Femur (tissue), 1 donor: ENCODE results near the gene ZNF366.
A peak's percentile ranks its signal among the peaks of the same experiment; 100 is the strongest.

ENCODE experiments used
- DNase-seq: peaks from one replicate; pipeline ENCODE4 v3.0.0-alpha.2; 2017

Gene ZNF366

DNA sequence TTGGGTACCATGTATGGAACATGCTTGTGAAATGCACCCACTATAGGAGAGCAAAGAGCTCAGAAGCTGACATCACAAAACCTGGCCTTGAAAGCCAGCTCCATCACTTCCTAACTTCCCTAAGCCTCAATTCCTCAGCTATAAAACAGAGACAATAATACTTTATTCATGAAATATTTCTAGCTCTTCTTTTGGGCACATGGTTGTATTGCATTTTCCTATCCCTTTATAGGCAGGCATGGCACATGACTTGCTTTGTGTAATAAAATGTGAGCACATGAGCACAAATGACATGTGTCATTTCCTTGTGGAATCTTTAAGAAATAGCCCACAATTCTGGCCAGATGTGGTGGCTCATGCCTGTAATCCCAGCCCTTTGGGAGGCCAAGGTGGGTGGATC, 18.5 kb downstream of the ZNF366 start:
- DNase-seq = no peak

DNA sequence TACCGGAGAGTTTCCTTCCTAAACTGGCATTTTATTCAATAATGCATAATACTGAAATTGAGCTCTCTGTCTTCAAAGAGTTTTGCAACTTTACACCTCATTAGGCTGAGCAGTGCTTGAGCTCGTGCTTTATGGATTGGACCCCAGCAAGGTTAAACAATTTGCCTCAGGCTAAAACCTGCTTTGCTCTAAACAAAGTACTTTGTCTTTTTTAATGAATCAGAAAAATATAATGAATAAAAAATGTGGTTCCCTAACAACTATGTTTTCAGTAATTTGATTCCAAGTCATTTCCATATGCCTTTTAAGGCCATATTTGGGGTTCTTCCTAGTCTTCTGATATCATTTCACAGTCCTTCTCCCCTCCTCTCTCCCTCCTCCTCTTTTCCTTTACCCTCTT, 20.0 kb downstream of the ZNF366 start:
- no peak for DNase-seq

DNA sequence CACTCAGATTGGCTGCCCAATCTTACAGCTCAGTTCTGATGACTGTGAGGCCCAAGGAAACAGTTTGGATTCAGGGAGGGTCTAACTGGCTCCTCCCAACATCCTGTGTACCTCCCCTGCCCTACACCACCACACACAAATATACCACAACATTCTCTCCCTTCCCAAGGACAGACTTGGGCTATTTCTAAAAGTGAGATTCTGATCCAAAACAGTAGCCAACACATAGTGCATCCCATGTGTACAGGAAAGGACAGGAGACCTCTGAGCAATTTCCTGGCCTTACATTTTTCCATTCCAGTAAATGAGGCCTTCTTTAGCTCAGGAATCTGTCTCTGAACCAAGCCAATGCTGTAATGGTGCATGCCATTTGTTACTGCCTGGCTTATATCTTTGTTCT, 20.8 kb downstream of the ZNF366 start:
- no peak for DNase-seq

DNA sequence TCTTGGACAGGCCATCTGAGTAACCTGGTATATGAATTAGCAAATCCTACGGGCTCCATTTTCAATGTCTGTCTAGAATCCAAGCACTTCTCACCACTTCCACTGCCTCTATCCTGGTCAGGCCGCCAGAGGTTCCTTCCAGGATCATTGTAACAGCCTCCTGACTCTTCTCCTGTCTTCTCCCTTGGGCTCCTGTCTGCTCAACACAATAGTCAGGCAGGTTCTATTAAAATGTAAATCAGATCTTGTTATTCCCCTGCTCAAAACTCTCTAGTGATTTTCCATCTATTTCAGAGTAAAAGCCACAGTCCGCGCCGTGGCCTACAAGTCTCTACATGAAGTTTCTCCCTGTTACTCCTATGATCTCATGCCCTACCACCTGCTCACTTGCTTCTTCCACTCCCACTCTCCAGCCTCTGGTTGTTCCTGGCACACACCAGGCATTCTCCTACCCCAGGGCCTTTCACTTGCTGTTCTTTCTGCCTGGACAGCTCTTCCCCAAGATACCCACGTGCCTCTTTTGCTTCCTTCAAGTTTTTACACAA, 21.7 kb downstream of the ZNF366 start:
- peak; percentile 54 for DNase-seq

DNA sequence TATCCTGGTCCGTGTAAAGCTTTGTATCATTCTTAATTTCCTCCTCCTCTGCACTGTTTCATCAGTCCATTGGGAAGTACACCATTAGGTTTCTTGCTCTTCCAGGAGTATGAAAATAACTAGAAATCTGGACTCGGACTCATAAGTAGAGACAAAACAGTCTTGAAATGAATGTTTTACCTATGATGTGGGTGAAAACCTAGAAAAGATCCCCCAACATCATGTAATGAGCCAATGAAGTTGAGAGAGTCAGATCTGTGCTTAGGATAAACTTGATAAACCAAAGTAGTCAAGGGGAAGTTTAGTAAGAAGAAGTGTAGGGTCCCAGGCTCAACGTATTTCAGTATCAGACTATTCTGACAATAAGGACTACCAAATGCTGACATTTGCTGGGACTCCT, 25.2 kb downstream of the ZNF366 start:
- DNase-seq = no peak

DNA sequence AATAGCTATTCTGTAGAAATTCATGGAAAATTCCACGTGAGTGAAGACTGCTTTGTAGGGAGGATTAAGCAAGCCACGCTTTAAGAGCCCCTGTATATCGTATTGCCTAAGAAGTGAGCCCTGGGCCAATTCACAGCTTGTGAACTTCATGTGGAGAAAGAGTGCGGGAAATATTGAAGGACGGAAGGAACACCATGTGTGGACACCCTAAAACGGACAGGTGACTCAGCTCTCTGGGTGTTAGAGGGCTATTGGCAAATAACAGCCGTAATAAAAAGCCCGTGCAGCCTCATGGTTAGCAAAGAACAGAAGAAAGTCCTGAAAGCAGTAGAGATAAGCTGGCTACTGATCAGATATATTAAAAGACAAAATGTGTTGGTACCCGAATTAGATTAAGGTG, 26.4 kb downstream of the ZNF366 start:
- DNase-seq = no peak

DNA sequence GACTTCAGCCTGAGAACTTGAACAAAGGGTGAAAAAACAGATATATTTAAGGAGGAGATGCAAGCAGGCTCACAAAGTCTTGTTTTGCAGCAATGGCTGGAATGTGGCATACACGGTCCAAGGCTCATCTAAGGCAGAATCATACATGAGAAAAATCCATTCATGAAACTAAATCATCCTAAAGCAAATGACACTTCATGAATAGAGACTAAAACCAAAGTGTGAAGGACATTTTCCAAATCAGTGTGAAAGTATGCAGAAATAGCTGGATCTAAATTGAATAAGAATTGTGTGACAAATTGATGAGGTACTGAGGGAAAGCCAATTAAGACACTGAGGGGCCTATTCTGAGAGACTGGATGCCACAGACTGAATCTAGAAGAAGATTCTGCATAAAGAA, 27.3 kb downstream of the ZNF366 start:
- no peak for DNase-seq

DNA sequence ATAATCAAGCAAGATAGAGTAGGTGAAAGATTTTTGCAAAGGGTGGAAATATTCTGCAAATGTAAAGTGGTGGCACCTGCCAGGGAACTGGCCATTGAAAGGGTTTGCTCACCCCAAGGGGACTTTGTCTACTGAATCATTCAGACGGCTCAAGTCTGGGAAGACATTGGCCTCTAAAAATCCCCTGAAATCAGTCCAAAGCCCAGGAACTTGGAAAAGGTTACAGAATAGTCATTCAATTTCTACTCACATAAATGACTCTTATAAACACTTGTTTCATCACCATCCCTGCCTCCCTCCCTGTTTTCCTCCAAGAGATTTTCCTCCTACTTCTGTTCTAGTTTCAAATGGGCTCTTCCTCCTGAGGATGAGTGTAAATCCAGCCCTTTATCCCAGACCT, 28.5 kb downstream of the ZNF366 start:
- DNase-seq = peak; percentile 41

DNA sequence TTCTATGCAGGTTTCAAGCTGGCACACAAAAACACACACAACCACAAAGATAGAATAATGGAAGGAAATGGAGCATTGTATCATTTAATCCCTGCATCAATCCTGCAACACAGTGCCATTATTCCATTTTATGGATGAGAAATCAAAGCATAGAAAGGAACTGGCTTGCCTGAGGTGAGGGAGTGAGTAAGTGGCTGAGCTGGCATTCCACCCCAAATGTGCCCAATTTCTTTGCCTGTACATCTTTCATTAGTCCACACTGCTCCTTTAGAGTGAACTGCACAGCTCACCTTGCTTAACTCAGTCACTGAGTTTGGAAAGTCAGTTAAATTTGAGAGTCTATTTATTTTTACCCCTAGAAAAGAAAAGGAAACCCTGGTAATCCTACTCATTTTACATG, 28.9 kb downstream of the ZNF366 start:
- no peak for DNase-seq

DNA sequence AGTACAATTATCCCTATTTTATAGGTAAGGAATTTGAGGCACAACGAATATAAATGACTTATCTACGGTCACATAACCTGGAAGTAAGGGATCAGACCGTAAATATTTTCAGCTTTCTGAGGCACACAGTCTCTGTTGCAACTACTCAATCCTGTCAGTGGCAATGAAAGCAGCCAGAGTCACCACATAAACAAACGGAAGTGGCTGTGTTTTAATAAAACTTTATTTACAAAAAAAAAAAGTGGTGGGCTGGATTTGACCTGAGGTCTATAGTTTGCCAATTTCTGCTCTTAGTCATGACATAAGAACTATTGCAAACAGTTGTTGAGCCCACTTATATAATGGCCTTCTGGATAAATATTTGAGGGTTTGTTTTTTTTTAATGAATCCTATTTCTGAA, 29.6 kb downstream of the ZNF366 start:
- DNase-seq = no peak

DNA sequence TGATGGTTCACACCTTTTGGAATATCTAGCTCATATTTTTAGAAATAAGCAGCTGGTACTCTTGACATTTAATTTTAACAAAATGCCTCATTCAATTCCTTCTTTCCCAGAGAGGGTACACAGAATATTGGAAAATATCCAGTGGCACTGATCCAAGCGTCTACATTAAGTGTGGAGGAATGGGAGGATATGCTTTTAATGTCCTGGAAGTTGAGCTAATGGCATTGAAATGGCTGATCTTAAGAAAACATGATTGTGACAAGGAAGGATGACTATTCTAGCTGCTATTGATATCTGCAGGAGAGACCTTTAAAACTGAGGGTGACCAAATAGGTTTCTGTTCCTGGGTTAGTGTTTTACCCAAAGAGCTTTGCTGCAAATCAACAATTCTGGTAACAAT, 30.0 kb downstream of the ZNF366 start:
- DNase-seq = no peak

DNA sequence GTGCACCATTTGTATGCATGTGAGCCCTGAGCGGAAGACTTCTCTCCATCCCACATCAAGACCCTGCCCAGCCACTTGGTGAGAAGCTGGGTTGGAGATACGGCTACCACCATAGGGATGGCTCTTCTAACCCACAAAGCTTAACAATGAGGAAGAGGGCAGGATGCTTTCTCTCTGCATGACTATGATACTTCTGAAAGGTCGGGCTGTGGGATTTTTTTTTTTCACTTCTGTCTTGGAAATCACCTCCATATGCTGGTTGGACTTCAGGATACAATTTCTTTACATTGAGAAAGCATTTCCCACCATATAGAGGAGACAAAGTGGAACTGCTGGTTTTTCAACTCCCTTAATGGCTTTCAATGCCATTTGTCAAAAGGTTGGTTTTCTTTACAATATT, 30.5 kb downstream of the ZNF366 start:
- no peak for DNase-seq

DNA sequence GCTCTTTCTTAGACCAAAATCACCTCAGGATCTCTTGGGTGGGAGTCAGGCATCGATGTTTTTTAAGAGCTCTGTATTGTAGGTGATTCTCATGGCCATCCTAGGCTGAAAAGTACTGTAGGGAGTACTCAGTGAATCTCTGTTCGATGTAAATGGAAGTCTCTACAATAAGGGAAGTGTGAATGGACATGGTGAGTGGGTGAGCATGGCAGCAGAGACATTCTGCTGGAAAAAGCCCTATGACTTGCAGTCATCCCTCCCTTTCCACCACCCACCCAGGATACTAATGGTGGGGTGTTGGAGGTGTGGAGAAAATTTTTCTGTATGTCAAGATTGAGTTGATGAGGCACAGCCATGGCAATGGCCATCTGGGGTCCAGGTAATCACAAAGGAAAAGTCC, 30.9 kb downstream of the ZNF366 start:
- DNase-seq = no peak

DNA sequence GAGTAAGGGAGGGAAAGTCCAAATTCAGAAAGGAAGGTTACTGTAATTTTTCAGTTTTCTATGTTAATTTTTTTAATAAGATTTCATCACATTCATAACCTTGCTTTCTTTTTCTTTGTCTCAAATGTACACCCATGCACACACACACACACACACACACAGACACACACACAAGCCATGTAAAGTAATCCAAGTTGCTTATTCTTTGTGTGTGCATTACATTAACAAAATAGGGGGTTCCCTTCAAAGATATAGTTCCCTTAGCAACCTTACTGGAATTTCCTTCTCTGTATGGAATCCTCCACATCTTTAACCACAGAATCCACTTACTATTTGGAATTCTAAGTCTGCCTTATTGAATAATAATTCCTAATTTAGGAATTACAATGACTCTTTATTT, 32.7 kb downstream of the ZNF366 start:
- no peak for DNase-seq

DNA sequence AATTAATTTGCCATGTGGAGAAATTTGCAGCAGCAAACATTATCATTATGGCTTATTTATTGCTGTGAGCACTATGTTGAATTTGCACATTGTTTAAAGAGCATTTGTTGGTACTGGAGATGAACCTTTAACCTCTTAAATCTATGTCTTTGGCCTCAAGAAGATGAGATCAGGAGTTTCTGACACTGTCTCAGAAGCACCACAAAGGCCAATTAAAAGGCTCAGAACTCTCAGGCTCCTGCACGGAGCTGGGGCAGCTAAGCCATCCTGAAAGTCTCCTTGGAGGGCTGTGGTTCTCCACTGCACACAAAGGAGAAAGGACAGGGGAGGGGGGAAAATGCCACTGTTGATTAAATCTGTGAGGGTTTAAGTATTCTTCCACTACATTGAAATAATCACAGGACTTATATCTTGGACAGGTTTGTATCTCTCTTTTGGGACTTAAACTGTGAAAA, 33.1 kb downstream of the ZNF366 start:
- DNase-seq = no peak

DNA sequence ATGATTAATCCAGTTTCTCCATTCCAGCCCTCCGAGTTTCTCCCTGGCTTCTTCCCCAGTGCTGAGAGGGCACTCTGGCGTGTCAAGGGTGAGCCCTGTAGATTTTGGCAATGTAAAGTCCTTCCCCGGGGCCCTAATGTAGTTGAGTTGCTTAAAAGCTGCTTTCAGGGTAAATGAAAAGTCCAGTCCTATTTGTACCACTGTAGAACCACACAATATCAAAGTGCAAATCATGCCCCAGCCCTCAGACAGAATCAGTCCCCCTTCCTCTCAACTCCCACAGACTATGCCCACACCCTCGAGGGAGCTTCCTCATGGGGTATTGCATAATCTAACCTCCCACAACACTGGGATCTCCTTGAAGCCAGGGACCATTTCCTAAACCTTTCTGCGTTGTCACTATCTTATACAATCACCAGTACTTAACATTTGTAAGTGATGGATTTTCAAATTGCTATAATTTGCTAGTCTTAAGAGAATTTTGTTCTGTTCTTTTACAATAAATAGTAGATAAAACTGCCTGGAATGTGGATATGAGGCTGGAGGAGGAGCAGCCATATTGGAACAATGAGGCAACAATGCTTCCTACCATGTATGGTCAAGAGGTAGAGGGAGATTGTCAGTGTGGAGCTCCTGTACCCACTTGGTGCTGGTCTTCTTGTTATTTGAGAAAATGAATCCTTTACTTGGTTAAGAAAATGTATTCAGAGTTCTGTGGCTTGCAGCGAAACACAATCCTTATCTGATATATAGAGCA, 34.4 kb downstream of the ZNF366 start:
- no peak for DNase-seq

DNA sequence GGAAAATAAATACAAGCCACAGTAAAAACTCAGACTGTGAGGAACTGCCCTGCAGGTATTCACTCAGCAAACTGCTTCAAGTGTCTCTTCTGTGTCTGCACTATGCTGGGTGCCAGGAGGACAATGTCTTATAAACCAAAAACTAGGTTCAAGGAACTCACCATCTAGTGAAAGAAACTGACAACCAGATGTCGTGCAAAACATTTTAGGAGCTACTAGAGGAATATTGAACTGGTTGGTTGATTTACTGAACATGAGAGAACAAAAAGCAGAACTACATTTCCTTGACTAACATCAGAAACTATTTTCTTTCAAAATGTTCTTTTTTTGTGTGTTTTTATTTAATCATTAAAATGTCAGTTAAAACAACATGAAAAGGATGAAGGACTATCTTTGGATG, 35.2 kb downstream of the ZNF366 start:
- no peak for DNase-seq

DNA sequence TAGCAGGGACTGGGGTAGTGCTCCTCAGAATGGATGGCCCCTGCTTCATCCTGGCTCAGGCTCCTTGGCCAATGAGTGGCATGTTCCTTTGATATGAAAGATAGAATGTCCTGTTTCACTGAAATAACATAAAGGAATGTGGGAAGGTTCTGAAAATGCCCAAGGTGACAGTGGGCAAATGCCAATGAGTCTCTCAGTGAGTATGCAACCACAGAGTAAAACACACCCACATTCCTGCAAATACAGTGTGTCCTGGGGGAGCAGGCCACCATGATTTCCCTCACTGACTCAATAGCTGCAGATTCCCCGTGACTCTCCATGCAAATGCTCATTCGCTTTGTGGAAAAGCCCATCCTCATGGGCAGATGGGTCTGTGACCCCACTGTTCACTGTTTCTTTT, 36.4 kb downstream of the ZNF366 start:
- DNase-seq = no peak

DNA sequence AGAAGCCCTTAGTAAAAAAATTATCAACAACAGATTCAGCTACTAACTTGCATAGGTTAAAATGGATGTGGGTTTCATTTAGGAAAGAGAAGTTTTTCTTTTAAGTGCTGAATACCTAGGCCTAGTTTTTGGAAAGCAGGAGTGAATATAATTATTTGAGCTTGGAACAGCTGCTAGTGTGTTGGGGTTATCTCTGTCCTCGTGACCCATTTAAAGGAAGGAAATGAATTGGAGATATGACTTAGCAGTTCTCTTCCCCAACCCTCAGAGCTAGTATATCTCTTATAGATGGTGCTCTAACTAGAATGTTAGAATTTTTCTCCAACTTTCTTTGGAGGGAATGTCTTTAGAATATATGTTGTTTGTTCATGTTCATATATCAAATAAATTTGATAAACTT, 38.6 kb downstream of the ZNF366 start:
- DNase-seq = no peak

DNA sequence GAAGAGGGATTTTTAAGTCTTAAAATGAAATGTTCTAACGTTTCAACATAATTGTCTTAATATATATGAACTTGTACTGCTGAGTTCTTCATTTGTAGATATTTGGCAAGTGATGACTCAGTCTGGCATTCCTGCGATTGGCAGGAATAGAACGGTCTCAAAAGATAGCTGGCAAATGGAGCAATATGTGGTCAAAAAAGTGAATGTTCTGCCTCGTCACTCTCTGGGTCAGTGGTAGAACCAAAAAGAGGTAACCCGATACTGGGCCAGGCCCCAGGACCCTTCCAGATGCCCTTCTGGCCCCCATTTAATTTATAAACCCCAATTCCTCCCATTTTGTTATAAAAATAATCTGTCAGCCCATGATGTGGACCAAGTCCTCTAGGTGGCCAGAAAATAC, 39.2 kb downstream of the ZNF366 start:
- DNase-seq = no peak

DNA sequence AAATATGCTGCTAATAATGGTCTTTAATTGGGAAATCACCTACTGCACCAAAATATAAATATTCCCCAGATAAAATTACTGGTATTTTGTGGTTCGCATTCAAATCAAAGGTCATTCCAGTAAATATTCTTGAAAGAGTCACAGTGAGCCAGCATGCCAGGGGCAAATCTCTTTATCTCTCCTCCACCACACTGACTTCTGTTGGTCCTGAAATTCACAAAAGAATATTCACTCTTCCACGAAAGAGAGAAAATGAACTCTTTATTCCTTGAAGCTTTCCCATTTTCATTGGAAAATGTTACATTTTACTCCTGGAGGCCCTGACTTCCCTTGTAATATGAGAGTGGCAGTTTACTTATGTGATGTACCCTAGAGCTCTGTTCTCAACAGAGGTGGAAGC, 39.7 kb downstream of the ZNF366 start:
- DNase-seq = no peak

DNA sequence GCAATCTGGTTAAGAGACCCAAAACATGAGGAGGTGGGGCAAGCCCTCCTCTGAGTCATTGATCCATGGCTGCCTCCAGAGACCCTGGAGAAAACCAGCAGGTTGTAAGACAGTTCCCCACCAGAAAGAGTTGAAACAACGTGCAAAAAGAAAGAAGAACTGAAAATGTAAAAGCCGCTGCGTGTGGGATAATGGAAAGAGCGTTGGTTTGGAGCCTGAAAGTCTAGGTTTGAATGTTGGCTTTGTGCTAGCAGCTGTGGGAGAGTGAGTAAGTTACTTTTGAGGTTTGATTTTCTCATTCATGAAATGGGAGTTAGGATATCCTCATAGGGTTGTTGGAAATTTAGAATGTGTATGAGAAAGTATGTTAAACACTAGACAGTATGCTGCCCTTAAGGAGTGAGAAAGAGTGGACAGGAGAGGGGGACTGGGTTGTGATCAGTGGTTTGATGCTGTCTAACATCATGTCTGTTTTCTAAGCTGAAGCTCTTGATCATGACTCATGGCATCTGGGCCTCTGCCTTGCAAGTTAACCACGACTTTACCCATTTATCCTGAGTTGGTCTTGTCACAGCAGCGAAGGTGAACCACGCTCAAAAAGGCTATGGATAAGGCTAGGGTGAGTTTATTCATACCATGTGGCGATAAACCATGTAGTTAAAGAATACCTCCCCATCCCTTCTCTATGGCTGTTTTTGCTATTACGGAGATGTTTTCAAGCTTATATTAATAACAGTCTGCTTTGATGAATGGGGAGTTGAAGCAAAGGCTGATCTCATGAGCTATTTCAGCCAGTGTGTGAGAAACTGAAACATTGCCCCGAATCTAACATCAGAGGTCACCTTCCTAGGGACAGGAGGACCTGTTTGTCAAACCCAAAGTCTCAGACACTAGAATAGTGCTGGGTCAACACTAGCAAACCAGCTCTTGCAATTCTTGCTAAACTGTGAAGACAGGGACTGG, 41.3 kb downstream of the ZNF366 start:
- DNase-seq = no peak

DNA sequence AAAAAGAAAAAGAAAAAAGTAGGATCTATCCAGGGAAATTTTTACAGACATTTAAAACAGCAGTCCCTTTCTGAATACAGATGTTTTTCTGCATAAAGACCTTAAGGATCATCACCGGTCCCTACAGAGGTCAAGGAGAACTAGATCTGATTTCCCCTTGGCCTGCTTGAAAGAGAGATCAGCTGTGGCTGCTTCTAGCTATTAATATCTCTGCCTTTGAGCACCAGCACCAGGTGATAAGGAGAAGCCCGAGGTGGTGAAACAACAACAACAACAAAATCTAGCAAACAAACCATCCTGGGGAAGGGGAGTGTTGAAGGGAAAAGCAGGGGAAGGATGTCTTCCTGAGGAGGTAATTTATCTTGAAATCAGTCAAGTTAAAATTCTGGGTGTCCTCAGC, 42.1 kb downstream of the ZNF366 start:
- no peak for DNase-seq

DNA sequence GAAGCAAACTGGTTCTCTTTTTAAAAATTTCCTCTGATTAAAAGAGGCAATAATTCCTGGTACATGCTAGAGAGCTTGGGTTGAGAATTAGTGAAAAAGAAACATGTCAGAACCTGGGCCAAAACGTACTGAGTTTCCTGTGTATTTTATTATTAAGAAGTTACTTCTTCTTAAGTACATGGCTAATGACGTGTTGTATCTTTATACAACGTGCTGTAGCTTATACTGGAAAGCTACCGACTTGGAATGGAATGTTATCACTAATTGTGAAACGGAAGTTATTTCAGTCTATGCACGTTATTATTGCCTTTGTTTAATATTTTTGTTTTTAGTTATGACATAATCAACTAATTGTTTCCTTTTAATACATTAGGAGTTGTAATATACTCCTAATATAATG, 43.1 kb downstream of the ZNF366 start:
- no peak for DNase-seq
